GM18502 (cell line): ENCODE measurements around the gene MXRA7.
"Not testable (repeated sequence)": the region's sequence is repeated elsewhere in the genome, so short reads cannot be mapped to it uniquely, and the experiment has no call there.

Source experiments
- ATAC-seq: cut with Tn5 transposase; IDR thresholded peaks from one replicate; pipeline ENCODE4 v1.9.1; 2021; ENCODE audit warnings: mild to moderate bottlenecking; ENCODE audit not compliant: unreplicated experiment, poor library complexity

MXRA7 gene

DNA sequence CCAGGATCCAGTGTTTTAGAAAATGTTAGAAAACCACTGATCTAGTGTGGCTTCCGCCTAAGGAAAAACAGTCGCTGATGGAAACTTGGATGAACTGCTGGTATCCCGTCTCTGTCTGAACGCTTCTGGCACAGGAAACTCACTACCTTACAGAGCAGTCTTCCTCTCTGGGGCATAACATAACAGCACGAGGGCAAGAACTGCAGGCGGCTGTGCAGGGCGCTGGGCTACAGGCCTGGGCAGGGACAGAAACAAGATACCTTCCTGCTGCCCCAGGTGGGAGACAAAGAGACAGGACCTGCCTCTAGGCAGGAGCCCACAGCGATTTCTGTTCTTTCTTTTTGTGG, 10.5 kb downstream of the MXRA7 start:
- ATAC-seq: no peak

DNA sequence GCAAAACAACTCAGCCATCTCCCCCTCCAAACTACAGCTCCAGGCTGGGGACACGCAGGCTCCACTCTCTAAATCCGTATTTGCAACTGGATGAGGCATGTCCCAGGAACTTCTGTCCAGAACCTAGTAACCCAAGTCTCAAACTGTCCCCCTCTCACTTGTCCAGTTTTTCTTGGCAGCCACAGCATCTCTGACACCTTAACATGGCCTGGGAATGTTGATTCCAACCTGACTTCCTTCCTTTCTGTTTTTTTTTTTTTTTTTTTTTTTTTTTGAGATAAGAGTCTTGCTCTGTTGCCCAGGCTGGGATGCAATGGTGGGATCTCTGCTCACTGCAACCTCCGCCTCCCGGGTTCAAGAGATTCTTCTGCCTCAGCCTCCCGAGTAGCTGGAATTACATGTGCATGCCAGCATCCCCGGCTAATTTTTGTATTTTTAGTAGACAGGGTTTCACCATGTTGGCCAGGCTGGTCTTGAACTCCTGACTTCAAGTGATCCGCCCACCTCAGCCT, 12.2 kb downstream of the MXRA7 start:
- not testable (repeated sequence) for ATAC-seq

DNA sequence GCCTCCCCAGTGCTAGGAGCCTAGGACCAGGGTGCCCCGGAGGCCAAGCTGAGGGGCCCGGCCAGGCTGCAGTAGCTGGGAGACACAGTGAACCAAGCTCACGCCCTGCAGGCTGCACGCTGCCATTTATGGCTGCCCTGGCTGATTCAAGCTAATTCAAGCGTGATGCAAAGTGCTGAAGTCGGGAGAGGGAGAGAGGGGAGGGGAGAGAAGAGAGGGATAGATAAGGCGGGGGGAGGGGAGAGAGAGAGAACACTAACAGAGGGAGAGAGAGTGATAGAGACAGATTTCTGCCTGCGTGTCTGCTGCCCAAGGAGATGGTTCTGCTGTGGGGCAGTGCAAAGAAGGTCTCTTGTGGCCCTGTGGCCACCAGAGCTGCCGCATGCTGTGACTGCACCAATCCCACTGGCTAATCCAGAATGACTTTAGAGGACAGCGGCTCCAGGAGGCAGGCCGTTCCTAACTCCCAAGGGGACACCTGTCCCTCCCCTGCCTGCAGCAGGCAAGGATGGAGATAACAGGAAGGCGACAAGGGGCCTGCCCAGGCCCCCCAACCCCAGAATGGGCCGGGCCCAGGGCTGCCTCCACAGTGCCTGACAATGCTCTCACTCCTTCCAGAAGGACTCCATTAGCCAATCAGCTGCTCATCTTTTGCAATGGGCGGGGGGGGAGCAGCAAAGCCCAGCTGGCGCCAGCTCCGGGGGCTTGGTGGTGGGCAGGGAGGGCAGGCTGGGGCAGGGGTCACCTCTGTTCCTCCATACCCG, 12.9 kb downstream of the MXRA7 start:
- no peak for ATAC-seq

DNA sequence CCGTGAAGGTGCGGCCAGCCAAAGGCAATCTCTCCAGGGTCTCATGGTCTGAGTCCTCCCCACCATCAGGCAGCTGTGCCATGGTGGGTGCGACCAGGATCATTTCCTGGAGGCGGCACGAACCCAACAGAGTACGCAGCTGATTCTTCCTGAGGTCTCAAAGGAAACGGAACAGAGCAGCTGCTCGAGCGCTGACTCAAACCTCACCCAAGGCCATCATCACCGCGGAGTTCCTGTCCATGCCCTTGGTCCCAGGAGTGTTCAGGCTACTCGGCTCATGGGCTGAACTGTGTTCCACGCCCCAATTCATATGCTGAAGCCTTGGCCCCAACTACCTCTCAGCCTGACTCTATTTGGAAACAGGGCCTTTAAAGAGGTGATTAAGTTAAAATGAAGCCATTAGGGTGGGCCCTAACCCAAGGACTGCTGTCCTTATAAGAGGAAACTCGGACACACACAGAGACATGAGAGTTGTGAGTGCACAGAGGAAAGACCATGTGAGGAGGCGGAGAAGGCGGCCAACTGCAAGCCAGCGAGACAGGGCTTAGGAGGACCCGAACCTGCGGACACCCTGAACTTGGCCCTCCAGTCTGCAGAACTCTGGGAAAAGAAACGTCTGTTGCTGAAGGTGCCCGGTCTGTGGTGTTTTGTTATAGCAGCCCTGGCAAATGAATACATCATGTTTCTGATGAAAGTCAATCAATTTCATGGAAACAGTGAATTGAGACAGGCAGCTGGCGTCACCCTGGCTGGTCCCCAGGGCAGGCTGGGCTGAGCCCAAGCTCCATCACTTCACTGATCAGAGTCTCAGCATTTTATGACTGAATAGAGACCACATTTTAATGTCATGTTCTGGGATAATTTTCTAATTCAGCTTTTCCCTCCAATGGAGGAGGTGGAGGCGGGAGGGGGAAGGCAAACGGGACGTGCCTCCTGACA, 13.7 kb downstream of the MXRA7 start:
- ATAC-seq: peak; percentile 55

DNA sequence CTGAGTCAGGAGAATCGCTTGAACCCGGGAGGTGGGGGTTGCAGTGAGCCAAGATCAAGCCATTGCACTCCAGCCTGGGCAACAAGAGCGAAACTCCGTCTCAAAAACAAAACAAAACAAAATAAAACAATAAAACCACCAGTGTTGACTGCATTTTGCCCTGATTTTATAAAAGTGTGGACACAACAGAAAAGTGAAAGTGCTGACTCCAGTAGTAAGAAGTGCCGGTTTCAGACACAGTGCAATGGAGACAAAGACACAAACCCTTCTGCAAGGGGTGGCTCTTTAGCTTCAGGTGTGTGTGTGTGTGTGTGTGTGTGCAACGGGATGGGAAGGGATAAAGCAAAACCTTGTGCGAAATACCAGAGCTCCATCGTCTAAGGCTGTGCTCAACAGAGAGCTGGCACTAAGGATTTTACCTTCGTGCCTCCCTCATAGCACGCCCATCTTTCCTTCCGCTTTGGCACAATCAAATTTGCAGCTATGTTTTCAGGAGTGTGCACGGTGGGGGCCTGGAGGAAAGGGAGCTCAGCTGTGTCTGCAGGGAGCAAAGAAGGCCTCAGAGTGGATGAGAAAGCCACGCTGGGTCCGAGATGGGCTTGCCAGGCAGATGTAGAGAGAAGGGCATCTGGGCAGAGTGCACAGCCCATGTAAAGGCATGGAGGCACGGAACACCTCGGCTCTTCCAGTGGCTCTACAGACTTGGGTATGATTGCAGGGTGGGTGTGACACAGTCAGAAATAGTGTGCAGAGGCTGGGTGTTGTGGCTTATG, 15.5 kb downstream of the MXRA7 start:
- ATAC-seq: no peak

DNA sequence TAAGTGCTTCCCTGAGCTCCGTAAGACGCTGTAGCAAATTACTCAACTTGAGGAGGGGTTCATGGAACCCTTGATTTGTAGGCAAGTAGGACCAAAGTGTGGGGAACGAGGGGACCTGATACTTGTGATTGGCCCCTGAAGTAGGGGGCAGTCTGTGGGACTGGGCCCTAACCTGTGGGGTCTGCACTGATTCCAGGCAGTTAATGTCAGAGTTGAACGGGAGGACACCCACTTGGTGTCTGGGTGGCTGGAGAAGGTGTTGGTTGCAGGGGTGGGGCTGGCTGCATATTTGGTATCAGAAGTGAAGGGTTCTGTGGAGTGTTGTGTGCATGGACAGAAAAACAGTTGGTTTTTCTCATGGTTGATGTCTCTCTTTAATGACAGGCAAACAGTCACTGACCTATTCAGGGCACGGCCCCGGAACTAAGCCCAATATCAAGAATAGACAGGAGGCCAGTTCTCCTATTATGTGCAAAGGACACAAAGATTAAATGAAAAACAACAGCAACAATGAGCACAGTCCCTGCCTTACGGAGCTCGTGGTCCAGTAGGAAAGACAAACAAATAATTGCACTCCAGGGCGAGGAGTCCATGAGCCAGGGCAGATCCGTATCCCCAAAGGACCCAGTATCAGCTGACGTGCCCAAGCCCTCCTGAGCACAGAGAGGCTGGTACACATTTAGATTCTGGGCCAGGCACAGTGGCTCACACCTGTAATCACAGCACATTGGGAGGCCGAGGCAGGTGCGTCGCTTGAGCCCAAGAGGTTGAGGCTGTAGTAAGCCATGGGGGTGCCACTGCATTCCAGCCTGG, 19.2 kb downstream of the MXRA7 start:
- no peak for ATAC-seq

DNA sequence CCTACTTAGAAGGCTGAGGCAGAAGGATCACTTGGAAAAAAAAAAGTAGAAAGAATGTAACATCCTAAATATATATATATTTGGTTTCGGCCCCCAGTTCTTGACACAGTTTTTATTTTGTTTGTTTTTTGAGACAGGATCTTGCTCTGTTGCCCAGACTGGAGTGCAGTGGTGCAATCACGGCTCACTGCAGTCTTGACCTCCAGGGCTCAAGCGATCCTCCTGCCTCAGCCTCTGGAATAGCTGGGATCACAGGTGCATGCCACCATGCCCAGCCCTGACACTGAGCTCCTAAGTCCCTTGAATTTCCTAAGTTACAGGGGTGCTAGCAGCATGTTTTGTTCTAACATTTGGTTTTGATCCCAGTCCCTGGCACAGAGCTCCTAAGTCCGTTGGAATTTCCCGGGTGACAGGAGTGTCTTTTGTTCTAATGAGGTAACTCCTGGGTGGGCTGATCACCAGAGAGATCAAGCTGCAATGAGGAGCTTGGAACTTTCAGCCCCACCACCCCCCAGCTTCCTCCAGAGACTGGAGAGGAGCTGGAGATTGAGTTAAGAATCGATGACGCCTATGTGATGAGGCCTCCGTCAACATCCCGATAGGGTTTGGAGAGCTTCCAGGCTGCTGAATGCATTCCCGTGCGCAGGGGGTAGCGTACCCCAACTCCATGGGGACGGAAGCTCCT, 20.0 kb downstream of the MXRA7 start:
- ATAC-seq: no peak

DNA sequence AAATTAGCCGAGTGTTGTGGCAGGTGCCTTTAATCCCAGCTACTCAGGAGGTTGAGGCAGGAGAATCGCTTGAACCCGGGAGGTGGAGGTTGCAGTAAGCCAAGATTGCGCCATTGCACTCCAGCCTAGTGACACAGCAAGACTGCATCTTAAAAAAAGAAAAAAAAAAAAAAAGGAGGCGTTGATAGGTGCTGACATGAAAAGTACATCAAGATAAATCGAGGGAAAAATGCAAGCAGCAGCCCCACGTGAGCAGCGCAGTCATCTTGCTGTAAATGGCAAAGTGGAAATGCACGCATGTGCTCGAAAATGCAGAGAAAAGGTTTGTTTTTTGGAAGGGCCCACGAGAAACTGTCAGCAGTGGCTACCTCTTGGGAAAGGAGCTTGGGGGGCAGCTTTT, 20.9 kb downstream of the MXRA7 start:
- no peak for ATAC-seq

DNA sequence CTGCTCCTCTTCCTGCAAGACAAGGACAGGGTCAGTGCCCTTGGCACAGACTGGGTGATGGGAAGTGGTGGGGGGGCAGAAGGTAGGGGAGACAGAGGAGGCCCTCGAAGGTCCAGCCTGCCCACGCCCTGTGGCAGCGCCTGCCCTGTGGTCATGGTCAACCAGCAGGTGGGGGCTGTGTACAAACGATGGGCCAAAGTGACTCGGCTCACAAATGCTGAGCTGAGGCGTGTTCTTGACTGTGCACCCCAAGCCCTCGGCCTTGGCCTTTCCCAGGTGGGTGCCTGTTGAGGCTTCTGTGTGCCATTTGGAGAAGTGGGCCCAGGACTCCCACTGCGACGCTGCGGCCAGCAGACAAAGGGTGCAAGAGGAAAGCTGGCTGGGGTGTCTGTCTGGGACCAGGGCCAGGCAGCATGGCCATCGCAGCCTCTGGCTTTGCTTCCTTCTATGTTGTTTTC, 22.6 kb downstream of the MXRA7 start:
- no peak for ATAC-seq

DNA sequence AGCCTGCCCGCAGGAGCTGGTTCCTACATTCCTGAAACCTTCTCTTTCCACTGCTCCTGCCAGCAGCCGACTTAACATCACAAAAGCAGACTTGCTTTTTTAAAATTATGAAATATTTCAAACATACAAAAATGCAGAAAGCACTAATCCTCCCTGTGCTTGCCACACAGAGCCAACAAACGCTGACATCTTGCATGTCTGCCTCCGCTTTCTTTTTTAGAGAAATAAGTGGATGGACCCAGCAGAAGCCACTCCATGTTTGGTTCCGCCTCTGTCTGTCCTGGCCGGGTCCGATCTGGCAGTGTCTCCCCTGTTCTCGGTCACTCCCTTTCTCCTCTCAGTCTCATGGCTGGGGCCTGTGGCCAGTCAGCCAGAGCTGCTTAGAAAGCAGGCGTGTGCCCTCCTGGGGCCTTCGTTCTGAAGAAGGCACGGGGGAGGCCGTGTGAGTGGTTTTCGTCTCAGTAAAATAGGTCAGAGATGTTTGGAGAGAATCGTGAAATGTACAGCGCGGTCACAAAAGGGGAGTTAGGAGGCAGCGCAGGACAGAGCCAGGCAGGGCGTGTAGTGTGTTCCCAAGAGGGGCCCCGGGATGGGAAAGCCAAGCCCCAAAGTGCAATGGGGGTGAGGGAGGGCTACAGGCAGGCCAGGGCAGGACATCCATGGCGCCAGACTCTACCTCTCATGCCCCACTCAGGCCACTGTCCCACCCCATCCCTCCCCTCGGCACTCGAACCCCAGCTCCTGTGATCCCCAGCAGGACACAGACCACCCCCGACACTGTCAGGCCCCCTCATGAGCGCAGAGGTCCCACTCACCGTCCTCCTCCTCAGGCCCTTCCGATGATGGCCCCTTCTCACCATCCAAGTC, 23.2 kb downstream of the MXRA7 start:
- ATAC-seq: no peak

DNA sequence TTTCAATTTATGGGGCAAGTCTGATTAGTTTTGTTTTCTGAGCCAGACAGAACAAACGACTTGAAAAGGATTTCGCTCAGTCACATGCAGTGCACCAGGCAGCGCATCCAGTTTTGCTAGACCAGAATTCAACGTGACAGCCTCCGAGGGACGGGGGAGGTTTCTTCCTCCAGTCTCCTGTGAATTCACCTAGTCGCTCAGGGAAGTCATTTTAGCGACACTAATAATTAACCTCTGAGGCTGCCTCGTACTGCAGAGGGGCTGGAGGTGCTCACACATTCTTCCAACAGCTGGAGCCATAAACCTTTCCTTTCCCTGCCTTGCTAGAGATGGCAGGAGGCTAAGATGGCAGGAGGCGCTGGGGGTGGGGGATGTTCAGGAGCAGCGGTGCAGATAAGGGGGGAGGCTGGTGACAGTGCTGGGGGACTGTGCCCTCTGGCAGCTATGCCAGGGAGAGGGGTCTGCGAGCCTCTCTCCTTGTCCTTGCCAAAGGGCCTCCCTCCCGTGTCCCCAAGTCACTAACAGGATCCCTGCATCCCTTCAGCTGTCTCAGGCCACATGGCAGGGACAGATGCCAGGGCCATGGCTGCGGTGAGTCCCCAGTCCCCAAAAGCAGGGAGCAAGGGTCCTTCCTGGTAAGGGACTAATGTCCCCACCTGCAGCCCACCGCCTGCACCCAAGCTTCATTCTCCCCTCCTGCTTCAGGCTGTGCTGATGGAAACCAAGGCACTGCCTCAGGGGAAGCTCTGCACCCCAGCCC, 24.0 kb downstream of the MXRA7 start:
- ATAC-seq: no peak

DNA sequence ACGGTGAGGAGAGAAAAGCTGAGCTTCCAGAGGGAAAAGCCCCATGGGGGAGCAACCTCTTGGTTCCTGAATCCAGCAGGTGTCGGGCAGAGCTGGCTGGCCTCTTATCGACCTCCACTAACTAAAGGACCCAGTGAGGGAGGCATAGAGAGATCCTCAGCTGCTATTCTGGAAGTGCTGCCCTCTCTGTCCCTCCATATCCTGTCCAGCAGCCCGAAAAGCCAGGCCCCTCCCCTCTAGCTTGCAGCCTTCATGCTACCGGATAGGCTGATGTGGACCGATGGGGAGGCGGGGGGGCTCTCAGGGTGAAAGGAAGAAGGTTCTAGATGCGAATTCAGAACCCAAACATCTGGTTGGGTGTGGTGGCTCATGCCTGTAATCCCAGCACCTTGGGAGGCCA, 24.9 kb downstream of the MXRA7 start:
- ATAC-seq: no peak

DNA sequence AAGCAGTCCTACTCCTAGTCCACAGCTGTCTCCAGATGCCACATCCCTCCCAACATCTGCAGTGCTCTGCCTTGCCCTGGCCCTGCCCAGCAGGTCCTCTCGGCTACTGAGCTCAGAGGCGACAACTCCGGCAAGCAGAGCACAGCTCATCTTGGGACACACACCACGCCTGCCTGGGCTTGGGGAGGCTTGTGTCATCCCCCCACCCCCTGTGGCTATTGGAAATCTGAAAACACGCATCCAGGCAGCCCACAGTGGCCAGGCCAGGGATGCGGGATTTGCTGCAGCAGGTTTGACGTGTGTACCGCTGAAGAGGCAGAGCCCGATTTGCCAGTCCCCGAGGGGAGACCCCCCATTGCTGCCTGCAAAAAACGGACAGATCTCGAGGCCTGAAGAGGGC, 25.4 kb downstream of the MXRA7 start:
- no peak for ATAC-seq

DNA sequence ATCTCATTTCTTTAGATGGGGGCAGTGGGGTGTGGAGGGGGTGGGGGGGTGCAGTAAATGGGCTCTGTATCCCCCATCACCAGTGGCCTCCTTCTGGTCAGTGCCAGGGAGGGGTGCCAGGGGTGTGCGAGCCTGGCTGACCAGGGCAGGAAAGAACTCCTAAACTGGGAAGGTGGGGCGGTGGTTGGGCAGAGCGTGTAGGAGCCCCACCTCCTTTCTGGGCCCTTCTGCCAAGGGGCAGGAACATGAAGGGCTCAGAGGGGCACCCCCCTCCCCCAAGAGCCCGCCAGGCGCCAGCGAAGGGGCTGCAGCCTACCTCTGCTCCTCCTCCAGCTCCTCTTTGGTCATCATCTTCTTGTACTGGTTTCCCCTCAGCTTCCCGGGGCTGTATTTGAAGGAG, 26.0 kb downstream of the MXRA7 start:
- ATAC-seq: no peak

DNA sequence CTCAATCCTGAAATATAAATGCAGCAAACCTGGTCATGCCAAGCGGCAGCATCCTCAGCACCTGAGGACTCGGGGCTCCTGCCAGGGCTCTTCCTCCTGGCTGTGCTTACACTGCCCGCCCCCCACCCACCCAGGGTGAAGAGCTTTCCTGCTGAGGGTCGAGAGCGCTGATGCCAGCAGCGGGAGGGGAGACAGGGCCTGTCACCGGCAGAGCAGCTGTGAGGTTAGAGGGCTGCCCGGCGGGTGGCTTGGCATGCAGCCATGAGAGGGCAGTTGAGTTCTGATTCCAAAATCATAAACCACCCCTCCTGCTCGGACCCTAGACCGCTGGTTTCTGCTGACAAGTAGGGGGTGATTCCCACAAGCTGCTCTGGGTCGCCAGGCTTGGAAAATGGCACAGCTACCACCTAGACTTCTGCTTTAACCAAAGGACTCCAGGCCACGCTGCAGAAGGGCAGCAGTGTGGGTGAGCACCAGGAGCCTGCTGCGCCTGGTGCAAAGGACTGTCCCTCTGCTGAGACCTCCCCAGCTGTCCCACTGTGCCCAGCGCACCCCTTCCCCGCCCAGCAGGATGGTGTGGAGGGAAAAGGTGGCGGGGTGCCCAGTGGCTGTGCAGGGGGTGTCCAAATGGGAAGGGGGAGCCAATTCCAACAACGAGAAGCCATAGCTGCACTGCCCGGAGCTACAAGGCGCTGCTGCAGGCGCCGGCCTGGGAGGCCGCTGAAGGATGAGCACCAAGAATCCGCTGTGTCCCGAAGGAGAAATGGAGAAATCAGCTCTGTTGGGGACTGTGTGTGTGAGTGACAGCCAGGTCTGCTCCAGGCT, 26.6 kb downstream of the MXRA7 start:
- ATAC-seq: no peak

DNA sequence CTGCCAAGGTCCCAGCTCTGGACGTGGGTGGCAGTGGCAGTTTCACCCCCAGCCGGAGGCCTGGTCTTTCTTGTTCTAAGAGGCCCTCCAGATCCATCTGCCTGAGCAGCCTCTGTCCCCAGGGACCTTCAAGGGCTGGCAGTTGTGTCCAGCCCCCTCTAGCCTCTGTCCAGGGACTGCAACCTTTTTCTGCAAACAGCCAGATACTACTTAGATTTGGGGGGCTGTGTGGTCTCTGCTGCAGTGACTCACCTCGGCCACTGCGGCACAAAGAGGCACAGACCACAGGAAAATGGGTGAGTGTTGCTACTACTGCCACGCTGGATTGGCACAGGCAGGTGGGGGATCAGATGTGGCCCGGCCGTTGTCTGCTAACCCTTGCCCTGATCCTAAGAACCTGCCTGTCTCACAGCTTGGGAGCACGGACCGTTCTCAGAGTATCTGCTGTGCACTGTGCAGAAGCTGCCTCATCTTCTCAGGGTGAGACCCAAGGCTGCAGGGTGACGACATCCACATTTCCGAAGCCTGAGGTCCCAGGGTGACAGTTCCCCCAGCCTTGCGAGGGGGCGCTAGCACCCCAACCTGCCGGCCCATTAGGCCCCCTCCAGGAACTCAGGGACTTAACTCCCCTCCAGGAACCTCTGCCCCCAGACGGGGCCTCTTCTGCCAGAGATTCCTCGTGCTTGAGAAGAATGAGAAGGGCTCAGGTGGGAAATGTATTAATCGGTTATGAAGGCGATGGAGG, 27.6 kb downstream of the MXRA7 start:
- no peak for ATAC-seq
